ENCODE data around the gene SHOC2. TPM values are rescaled to one million over a fixed set of nuclear protein-coding genes. Genes with fewer than 3 reads are reported as not detected.

SHOC2 gene
- total and polyA plus RNA-seq, 2 of the 8 experiments (the other 6 are each of a cell fraction or from before 2014, with no cell fraction given), result 7.6 to 28.2 TPM

GRCh38 chr10:110993024-110993693 lies 73.8 kb downstream of the SHOC2 start:
- Histone ChIP-seq H3K27ac (ENCODE audit: low read depth, low read length) (no peak overlapping the region), H4K5ac (ENCODE audit: insufficient read length, low read depth, low read length) (no peak overlapping the region), H3K9ac (replicated peaks in 1 of 4; ENCODE audit: extremely low read depth in 1 of 4, low read depth in 3 of 4, low read length in 3 of 4) (no peak overlapping the region), H3K56ac (replicated peaks; ENCODE audit: insufficient read length, low read depth, low read length) (no peak overlapping the region), H2BK15ac (ENCODE audit: low read length) (no peak overlapping the region), H2BK5ac (ENCODE audit: low read depth, low read length) (no peak overlapping the region), H3K79me2 (ENCODE audit: control insufficient read depth in 1 of 2, insufficient read depth in 2 of 2, low read length in 2 of 2) (peaks cover 0 to 2% of the 10 kb centered on the region in 2 experiments; a peak in 1 of 4 replicates), H3K4me1 (replicated peaks in 1 of 4; ENCODE audit: control insufficient read depth in 3 of 4, insufficient read depth in 4 of 4, low read length in 3 of 4) (no peaks in the 10 kb centered on the region), H2AK5ac (ENCODE audit: low read depth, low read length) (no peak overlapping the region), H3K79me1 (ENCODE audit: low read depth, low read length) (no peaks in the 10 kb centered on the region; the same call in 1 of the 2 replicates), H3K18ac (ENCODE audit: extremely low read depth, low read length) (no peak overlapping the region), H3K36me3 (ENCODE audit: control insufficient read depth in 2 of 4, insufficient read depth in 4 of 4, low read length in 3 of 4) (no peaks in the 10 kb centered on the region), H2BK20ac (ENCODE audit: low read length) (no peak overlapping the region), H2BK120ac (replicated peaks; ENCODE audit: low read depth, low read length) (no peak overlapping the region), H3K23me2 (ENCODE audit: low read depth, low read length) (no peaks in the 10 kb centered on the region), H4K91ac (replicated peaks; ENCODE audit: insufficient read length, low read length) (no peak overlapping the region), H2AFZ (ENCODE audit: low read length) (no peak overlapping the region), H3K27me3 (replicated peaks in 1 of 4; ENCODE audit: control insufficient read depth in 3 of 4, extremely low read depth in 1 of 4, insufficient read depth in 3 of 4, low read length in 3 of 4) (no peaks in the 10 kb centered on the region), H4K20me1 (replicated peaks in 1 of 2; ENCODE audit: control insufficient read depth in 1 of 2, insufficient read depth in 2 of 2, low read length in 2 of 2) (peaks cover 2 to 3% of the 10 kb centered on the region in 2 experiments), H3K14ac (ENCODE audit: insufficient read length) (no peak overlapping the region), H3K4ac (replicated peaks; ENCODE audit: insufficient read length, low read depth, low read length) (no peak overlapping the region), H3K4me3 (ENCODE audit: extremely low read depth in 1 of 4, insufficient read depth in 2 of 4, low read depth in 3 of 4, low read length in 4 of 4) (no peak overlapping the region), H2BK12ac (ENCODE audit: low read depth, low read length) (no peak overlapping the region), H4K8ac (ENCODE audit: extremely low read depth, insufficient read depth, low read length) (no peak overlapping the region), H3K4me2 (ENCODE audit: insufficient read depth in 1 of 2, low read depth in 2 of 2, low read length in 2 of 2) (no peak overlapping the region), H3K9me3 (ENCODE audit: insufficient read depth in 2 of 2, low read depth in 1 of 2, low read length in 1 of 2) (no peaks in the 10 kb centered on the region), H3K23ac (ENCODE audit: insufficient read length) (no peak overlapping the region)
- TF ChIP-seq YY1 (IDR thresholded peaks at IDR 0.05; ENCODE audit: low read depth, low read length) (no peak), POLR2AphosphoS5 (IDR thresholded peaks at IDR 0.05; ENCODE audit: low read depth, low read length) (no peak), SIN3A (conservative IDR thresholded peaks at IDR 0.05 in 1 of 2, IDR thresholded peaks at IDR 0.05 in 1 of 2; ENCODE audit: low read depth in 1 of 2, low read length in 2 of 2) (no peak), EP300 (IDR thresholded peaks at IDR 0.05; ENCODE audit: borderline replicate concordance in 1 of 2, low read depth in 2 of 2, low read length in 2 of 2) (no peak), KDM5A (IDR thresholded peaks at IDR 0.05; ENCODE audit: low read length) (no peak), TCF12 (IDR thresholded peaks at IDR 0.05; ENCODE audit: low read depth, low read length) (no peak)
- ChIA-PET POLR2A (ENCODE audit: partially characterized antibody) (no interaction called here), CTCF (ENCODE audit: partially characterized antibody) (interaction anchor here (1.4 kb wide), 1 partner anchor 17 kb away, joined by 3 read pairs; no protein-coding TSS in a partner anchor)
- WGBS, 2 experiments (ENCODE audit: extremely low coverage in 1 of 2, insufficient coverage in 1 of 2, insufficient read length in 1 of 2, insufficient replicate concordance in 2 of 2, low coverage in 1 of 2, low lambda C conversion rate in 2 of 2, missing lambda C conversion rate in 1 of 2), result 91% methylated on average over 4 of the region's 4 CpGs; no CpG with 5 or more reads in 1 of the 2 experiments
- no peak for DNase-seq (ENCODE audit: low read depth in 1 of 2, low spot score in 2 of 2)
- FAIRE-seq, result no peak

Data from H1 (cell line).